Smooth muscle cell (in vitro differentiated cells): ENCODE results near the gene SMAGP. TPM values are rescaled to one million over a fixed set of nuclear protein-coding genes. Genes with fewer than 3 reads are reported as not detected.

Experiments
- DNase-seq: peaks from one replicate; lab custom pipeline; 2025; ENCODE audit not compliant: unreplicated experiment; lab: John Stamatoyannopoulos, UW
- H2AFZ ChIP-seq: fragments of 200-600 bp; sonication (generic); 2 replicates; pipeline ENCODE4 v1.6.0; 2016; ENCODE audit warnings: antibody characterized with exemption, low read depth, mild to moderate bottlenecking
- H3F3A ChIP-seq: fragments of 200-600 bp; sonication (generic); 2 replicates; pipeline ENCODE4 v1.6.0; 2017; ENCODE audit warnings: antibody characterized with exemption, low read depth
- H3K27ac ChIP-seq: fragments of 200-600 bp; sonication (generic); 2 replicates; pipeline ENCODE4 v1.5.1; 2016; ENCODE audit warnings: low read depth, mild to moderate bottlenecking
- H3K27me3 ChIP-seq: fragments of 200-600 bp; sonication (generic); 2 replicates; pipeline ENCODE4 v1.6.1; 2016; ENCODE audit warnings: low read depth, mild to moderate bottlenecking
- H3K36me3 ChIP-seq: fragments of 200-600 bp; sonication (generic); 2 replicates; pipeline ENCODE4 v1.5.1; 2016; ENCODE audit warnings: low read depth
- H3K4me1 ChIP-seq: fragments of 200-600 bp; sonication (generic); 2 replicates; pipeline ENCODE4 v1.5.1; 2016; ENCODE audit warnings: low read depth
- H3K4me2 ChIP-seq: fragments of 200-600 bp; sonication (generic); 2 replicates; pipeline ENCODE4 v1.6.0; 2016; ENCODE audit warnings: mild to moderate bottlenecking
- H3K4me3 ChIP-seq: fragments of 200-600 bp; sonication (generic); 2 replicates; pipeline ENCODE4 v1.5.1; 2016; ENCODE audit warnings: mild to moderate bottlenecking
- H3K79me2 ChIP-seq: fragments of 200-600 bp; sonication (generic); 2 replicates; pipeline ENCODE4 v1.6.0; 2016; ENCODE audit warnings: low read depth, mild to moderate bottlenecking
- H3K9ac ChIP-seq: fragments of 200-600 bp; sonication (generic); 2 replicates; pipeline ENCODE4 v1.6.0; 2016; ENCODE audit warnings: low read depth
- H3K9me3 ChIP-seq: fragments of 200-600 bp; sonication (generic); replicated peaks from 2 replicates; pipeline ENCODE4 v1.5.1; 2016; ENCODE audit warnings: low read depth
- H4K20me1 ChIP-seq: fragments of 200-600 bp; sonication (generic); 2 replicates; pipeline ENCODE4 v1.6.0; 2016; ENCODE audit warnings: low read depth
- WGBS: methylation state at CpG from one replicate; pipeline ENCODE4 v1.1.7; 2016; ENCODE audit warnings: low lambda C conversion rate; 5-methylcytosine and 5-hydroxymethylcytosine counted together
- polyA plus RNA-seq: library from polyadenylated mRNA; unstranded; fragments of >200 nt; fragmentation: Nextera tagmentation; extraction: Ambion mirVana; gene quantifications from 2 replicates; pipeline ENCODE4 v1.2.1, GENCODE V29; 2016
- total RNA-seq: library from RNA; depleted of rRNA; stranded (reverse); fragments of >200 nt; gene quantifications from 2 replicates; pipeline ENCODE4 v1.2.3, GENCODE V29; 2014
- TF ChIP-seq, protein P1 (sequence below): fragments of 200-600 bp; sonication (generic); IDR thresholded peaks from 2 replicates; pipeline ENCODE4 v1.5.1; 2017; ENCODE audit warnings: borderline replicate concordance, mild to moderate bottlenecking, antibody characterized with exemption; ENCODE audit not compliant: insufficient read depth, poor library complexity, severe bottlenecking

SMAGP gene
- total and polyA plus RNA-seq, 2 experiments from 2014 or later = 6.8 to 9.0 TPM

DNA sequence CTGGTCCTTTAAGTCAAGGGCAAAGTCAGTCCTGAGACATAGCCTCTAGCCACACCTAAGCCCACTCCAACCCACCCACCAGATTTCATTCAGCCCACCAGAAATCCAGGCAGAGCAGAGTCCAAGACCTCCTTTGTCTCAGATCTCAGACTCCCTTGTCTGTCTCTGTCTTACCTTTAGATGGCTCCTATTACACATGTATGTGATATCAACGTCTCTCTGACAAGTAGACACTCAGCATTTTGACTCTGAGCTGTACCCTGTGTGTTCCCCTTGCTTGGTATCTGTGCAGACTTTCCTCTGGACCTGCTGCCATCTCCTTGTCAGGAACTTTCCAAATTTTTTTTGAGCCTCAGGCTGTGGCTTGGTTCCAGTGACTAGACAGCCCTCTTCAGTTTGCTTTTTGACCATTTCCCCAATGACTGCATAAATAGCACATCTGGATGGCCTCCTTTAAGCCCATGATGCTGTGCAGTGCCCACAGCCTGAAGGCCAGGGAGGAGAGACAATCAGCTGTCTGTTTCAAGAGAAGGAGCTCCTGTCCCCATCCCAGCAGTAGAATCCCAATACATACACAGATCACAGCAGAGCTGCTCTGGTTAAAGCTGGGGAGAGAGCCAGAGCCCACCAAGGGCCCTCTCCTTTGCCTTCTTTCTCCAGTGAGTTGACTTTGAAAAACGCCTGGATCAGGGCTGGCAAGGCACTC is 59.4 kb downstream of the SMAGP start:
- Histone ChIP-seq H3F3A (no peaks in the 10 kb centered on the region), H3K9ac (no peak overlapping the region), H3K36me3 (no peaks in the 10 kb centered on the region), H3K27ac (no peak overlapping the region), H3K4me2 (no peak overlapping the region), H3K4me3 (no peak overlapping the region), H3K79me2 (peaks cover 4% of the 10 kb centered on the region), H2AFZ (no peak overlapping the region), H3K4me1 (no peaks in the 10 kb centered on the region), H4K20me1 (no peaks in the 10 kb centered on the region), H3K27me3 (no peaks in the 10 kb centered on the region), H3K9me3 (no peaks in the 10 kb centered on the region)
- TF ChIP-seq, protein P1, sequence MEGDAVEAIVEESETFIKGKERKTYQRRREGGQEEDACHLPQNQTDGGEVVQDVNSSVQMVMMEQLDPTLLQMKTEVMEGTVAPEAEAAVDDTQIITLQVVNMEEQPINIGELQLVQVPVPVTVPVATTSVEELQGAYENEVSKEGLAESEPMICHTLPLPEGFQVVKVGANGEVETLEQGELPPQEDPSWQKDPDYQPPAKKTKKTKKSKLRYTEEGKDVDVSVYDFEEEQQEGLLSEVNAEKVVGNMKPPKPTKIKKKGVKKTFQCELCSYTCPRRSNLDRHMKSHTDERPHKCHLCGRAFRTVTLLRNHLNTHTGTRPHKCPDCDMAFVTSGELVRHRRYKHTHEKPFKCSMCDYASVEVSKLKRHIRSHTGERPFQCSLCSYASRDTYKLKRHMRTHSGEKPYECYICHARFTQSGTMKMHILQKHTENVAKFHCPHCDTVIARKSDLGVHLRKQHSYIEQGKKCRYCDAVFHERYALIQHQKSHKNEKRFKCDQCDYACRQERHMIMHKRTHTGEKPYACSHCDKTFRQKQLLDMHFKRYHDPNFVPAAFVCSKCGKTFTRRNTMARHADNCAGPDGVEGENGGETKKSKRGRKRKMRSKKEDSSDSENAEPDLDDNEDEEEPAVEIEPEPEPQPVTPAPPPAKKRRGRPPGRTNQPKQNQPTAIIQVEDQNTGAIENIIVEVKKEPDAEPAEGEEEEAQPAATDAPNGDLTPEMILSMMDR = no peak
- WGBS = 76% methylated on average over 2 of the region's 2 CpGs
- no peak for DNase-seq

DNA sequence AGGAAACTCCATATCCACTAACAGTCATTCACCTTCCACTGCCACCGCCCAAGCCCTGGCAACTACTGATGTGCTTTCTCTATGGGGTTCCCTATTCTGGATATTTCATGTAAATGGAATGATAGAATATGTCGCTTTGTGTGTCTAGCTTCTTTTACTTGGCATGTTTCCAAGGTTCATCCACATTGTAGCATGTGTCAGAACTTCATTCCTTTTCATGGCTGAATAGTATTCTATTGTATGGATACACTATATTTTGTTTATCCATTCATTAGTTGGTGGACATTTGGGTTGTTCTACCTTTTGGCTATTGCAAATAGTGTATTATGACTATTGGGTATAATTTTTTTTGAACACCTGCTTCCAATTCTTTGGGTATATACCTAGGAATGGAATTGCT is 61.0 kb downstream of the SMAGP start:
- no peak overlapping the region for H3K4me3 ChIP-seq

DNA sequence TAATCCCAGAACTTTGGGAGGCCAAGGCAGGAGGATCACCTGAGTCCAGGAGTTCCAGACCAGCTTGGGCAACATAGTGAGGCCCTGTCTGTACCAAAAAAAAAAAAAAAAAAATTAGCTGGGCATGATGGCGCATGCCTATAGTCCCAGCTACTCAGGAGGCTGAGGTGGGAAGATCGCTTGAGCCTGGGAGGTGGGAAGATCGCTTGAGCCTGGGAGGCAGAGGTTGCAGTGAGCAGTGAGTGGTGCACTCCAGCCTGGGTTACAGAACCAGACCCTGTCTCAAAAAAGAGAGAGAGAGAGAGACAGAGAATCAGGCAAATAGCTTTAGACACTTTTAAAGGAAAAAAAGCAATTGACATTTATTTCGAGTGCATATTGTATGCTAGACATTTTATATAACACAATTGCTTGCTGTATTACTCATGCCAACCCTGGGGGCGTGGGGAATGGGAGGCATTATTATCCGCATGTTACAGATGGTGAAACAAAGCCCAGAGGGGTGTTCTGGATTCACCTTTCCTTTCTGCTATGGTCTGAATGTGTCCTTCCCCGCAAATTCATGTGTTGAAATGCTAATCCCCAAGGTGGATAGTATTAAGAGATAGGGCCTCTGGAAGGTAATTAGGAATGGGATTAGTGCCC is 62.1 kb downstream of the SMAGP start:
- TF ChIP-seq, protein P1 = no peak
- no peaks in the 10 kb centered on the region for H4K20me1 ChIP-seq
- H3K27ac ChIP-seq = no peak overlapping the region
- no peaks in the 10 kb centered on the region for H3K27me3 ChIP-seq
- 89% methylated on average over 7 of the region's 7 CpGs for WGBS
- no peak for DNase-seq
- H3K4me1 ChIP-seq = no peaks in the 10 kb centered on the region
- no peaks in the 10 kb centered on the region for H3K79me2 ChIP-seq
- H3K36me3 ChIP-seq = no peaks in the 10 kb centered on the region
- no peaks in the 10 kb centered on the region for H3F3A ChIP-seq
- H3K9me3 ChIP-seq = no peaks in the 10 kb centered on the region
- H2AFZ ChIP-seq = no peak overlapping the region
- H3K4me3 ChIP-seq = no peak overlapping the region
- H3K9ac ChIP-seq = no peak overlapping the region
- no peak overlapping the region for H3K4me2 ChIP-seq

More for the DNA sequence above, 61.0 kb downstream of the SMAGP start:
- Histone ChIP-seq H4K20me1 (no peaks in the 10 kb centered on the region), H3K9me3 (no peaks in the 10 kb centered on the region), H3K79me2 (no peaks in the 10 kb centered on the region), H3K4me2 (no peak overlapping the region), H3K27ac (no peak overlapping the region), H3K9ac (no peak overlapping the region), H3K4me1 (no peaks in the 10 kb centered on the region), H3K27me3 (no peaks in the 10 kb centered on the region), H3K36me3 (no peaks in the 10 kb centered on the region), H3F3A (no peaks in the 10 kb centered on the region), H2AFZ (no peak overlapping the region)
- TF ChIP-seq, protein P1 = no peak
- DNase-seq = no peak
- WGBS = 95% methylated on average over 2 of the region's 2 CpGs

DNA sequence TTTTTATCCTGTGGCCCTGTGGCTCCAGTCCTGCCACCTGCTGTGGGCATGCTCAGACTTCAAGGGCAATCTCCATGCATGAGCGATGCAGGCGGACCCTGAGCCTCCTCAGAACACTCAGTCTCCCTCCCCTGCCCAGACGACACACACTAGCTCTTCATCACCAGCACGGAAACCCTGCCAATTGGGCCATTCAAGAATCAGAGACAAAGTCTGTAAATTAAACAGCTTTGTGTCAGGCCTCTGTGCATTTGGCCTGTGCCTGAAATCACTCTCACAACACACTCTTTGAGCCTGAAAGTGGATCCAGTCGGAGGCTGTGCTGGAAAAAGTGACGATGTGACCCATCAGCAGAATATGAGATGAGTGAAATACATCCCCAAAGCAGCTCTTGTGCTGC is 64.9 kb downstream of the SMAGP start:
- Histone ChIP-seq H3K4me1 (no peaks in the 10 kb centered on the region), H3K9me3 (no peaks in the 10 kb centered on the region), H3K36me3 (no peaks in the 10 kb centered on the region), H3K27ac (no peak overlapping the region), H3F3A (no peaks in the 10 kb centered on the region), H4K20me1 (no peaks in the 10 kb centered on the region), H3K9ac (no peak overlapping the region), H3K27me3 (no peaks in the 10 kb centered on the region), H2AFZ (no peak overlapping the region), H3K4me2 (no peak overlapping the region), H3K4me3 (no peak overlapping the region), H3K79me2 (no peaks in the 10 kb centered on the region)
- DNase-seq = no peak
- WGBS = 95% methylated on average over 6 of the region's 6 CpGs
- TF ChIP-seq, protein P1 = no peak
